Cerebellar cortex (tissue), 1 donor: ENCODE results near the gene OR2T8.

Experiments
- DNase-seq: peaks from one replicate; pipeline ENCODE4 v3.0.0-alpha.2; 2015; ENCODE audit warnings: low spot score

The OR2T8 gene, protein sequence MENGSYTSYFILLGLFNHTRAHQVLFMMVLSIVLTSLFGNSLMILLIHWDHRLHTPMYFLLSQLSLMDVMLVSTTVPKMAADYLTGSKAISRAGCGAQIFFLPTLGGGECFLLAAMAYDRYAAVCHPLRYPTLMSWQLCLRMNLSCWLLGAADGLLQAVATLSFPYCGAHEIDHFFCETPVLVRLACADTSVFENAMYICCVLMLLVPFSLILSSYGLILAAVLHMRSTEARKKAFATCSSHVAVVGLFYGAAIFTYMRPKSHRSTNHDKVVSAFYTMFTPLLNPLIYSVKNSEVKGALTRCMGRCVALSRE

DNA sequence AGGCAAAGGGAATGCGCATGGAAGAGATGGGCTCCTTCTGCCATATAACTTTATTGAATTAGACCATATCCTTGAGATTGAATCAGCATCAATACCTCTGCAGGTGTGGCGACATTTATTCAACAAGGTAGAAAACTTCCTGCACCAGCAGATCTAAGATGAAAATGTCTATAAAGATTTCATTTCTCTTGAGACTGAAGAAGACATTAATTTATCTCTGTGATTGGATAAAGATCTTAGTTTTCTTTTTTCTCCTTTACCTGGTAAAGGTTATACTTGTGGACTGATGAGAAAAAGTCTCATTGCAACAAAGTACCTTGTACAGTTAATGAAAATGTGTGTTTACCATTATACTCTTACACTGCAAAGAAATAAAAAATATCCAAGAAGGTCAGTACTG is at the start of gene OR2T8:
Gene OR2T8 (plus strand): TSS at position 301 of the 400 bp plus-strand sequence. CDS start 766 bp downstream, outside the sequence.
- DNase-seq = no peak

GRCh38 chr1:247883346-247883745 is 36.7 kb upstream of the OR2T8 start:
- no peak for DNase-seq

DNA sequence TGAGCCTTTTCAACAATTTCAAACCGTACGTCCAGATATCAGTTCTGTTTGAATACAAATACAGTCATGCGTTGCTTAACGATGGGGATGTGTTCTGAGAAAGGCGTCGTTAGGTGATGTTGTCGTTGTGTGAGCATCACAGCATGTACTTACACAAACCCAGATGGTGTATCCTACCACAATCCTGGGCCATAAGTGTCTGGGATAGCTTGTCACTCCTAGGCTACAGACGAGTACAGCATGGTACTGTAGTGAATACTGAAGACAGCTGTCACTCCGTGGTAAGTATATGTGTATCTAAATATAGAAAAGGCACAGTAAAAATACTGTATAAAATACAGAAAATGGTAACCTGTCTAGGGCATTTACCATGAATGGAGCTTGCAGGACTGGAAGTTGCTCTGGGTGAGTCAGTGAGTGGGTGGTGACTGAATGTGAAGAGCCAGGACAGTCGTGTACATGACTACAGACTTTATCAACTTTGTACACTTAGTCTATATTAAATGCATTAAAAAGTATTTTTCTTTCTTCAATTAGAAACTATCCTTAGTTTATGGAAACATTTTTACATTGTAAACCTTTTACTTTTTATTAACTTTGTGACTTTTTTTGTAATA is 35.1 kb upstream of the OR2T8 start:
- no peak for DNase-seq

- no peak for DNase-seq
Measured at GRCh38 chr1:247895163-247895637, 24.9 kb upstream of the OR2T8 start, which contains the start of gene OR2W3. TSS of gene OR2W3 (plus strand) at chr1:247895587. CDS start at chr1:247895587, 0 bp downstream.

DNA sequence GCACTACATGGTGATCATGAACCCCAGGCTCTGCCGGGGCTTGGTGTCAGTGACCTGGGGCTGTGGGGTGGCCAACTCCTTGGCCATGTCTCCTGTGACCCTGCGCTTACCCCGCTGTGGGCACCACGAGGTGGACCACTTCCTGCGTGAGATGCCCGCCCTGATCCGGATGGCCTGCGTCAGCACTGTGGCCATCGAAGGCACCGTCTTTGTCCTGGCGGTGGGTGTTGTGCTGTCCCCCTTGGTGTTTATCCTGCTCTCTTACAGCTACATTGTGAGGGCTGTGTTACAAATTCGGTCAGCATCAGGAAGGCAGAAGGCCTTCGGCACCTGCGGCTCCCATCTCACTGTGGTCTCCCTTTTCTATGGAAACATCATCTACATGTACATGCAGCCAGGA is 24.1 kb upstream of the OR2T8 start:
- DNase-seq = no peak

DNA sequence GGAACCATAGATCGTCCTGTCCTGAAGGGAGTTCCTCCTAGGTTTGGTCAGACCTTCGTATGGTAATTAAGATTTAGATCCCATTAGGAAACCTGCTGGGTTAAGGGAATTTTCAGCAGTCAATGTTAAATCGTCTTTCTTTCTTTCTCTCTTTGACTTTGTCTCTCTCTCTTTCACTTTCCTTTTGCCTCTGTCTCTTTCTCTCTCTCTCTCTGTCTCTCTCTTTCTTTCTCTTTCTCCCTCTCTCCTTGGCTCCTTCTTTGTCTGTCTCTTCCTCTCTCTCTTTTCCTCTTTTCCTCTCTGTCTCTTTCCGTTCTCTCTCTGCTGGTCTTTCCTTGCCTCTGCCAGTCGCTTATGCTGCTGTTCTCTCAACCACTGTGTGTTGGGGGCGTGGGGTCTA is 15.9 kb upstream of the OR2T8 start:
- DNase-seq = no peak

GRCh38 chr1:247905181-247905580 is 14.9 kb upstream of the OR2T8 start:
- DNase-seq = no peak

GRCh38 chr1:247905910-247906503 is 14.0 kb upstream of the OR2T8 start:
- DNase-seq = no peak

GRCh38 chr1:247906504-247907047 is 13.5 kb upstream of the OR2T8 start:
- no peak for DNase-seq

GRCh38 chr1:247908766-247909165 is 11.3 kb upstream of the OR2T8 start:
- DNase-seq = no peak

DNA sequence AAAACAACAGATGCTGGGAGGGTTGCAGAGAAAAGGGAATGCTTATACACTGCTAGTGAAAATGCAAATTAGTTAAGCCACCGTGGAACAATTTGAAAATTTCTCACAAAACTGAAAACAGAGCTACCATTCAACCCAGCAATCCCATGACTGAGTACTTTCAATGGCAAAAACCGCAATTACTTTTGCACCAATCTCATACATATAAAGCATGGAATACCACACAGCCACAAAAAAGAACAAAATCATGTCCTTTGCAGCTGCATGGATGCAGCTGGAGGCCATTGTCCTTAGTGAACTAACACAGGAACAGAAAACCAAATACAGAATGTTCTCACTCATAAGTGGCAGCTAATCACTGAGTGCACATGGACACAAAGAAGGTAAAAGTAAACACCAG is 6.3 kb upstream of the OR2T8 start:
- no peak for DNase-seq

DNA sequence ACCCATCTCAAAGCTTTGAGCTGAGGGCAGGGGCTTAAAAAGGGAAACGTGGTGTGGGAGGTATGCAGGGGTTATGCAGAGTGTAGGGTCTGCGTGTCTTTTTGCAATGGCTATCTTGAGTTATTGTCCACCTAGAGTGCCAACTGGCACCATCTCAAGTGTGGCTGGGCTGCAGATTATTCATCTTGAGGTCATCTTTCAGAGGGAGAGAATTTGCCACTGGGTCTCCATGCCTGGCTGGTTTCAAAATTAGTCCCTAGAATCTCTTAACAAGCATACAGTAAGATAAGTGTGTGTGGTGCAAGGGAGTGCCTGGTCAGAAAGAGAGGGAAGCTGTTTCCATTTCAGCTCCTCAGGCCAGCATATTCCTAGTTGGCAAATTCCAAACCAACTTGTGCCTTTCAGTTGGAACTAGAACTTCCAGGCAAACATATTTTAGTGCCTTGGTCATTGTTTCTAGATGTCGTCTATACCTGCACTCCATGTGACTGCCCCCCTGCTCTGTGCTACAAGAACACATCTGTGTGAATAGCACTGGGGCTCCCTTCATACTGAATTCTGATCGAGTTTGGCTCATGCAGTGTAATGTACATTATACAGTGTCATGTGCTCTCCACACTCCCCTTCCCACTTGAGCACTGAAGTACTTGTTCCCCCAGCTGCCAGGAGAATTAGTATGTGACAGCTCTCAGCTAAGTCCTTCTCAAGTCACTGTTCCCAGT is 5.0 kb upstream of the OR2T8 start:
- no peak for DNase-seq

DNA sequence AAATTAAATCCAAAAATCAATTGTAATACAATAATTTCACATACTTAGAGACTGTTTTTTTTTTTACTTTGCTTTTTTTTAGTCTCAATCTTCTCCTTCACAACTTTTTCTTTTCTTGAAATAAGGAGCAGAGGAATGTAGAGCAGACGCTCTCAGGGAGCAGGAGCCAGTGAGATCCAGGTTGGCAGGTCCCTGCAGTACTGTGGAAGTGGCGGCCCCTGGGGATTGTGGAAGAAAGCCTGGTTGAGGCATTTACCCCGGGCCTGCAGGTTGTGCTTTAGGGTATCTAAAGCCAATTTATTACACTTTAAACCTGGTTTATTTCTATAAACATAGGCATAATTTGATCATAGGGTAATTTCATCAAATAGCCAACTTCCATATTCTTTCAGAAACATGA is 3.9 kb downstream of the OR2T8 start:
- no peak for DNase-seq

DNA sequence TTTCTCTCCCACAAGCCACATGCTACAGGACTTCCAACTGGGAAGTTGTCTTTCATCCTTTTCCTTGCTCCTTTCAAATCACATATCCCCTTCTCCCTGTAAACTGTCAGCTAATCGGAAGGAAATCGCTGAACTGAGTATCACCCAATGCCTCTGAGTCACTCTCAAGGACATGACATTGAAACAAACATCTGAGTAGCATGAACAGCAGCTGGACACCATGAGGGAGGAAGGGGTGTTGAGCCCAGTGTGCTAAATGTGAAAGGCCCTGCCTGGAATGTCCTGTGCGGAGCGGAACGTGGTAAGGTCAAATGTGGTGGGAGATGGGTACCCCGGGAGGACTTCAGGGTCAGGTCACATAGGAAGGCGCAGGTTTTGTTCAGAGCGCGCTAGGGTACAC is 4.8 kb downstream of the OR2T8 start, which contains the start of gene OR2AJ1:
Gene OR2AJ1 (plus strand): TSS at position 22 of the 400 bp plus-strand sequence. CDS start 8,880 bp downstream, outside the sequence.
- DNase-seq = no peak

- DNase-seq = no peak
Measured at GRCh38 chr1:247933989-247934388, 13.9 kb downstream of the OR2T8 start.

DNA sequence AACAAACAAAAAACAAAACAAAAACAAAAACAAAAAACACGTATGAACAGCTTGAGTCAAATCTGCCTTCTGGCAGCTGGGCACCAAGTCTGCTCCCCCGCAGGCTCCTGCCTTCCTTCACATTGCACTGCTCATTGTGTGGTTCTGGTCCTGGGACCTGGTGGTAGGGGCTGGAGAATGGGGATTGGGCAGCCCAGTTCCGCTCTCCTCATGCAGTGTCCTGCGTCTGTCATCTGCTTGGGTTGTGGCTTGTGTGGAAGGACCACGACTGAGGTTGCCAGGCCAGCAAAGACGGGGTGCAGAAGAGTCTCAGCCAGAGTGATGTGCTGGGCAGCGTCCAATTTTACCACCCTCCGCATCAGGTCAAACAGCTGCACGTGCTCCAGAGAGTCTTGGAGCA is 15.7 kb downstream of the OR2T8 start:
- no peak for DNase-seq

DNA sequence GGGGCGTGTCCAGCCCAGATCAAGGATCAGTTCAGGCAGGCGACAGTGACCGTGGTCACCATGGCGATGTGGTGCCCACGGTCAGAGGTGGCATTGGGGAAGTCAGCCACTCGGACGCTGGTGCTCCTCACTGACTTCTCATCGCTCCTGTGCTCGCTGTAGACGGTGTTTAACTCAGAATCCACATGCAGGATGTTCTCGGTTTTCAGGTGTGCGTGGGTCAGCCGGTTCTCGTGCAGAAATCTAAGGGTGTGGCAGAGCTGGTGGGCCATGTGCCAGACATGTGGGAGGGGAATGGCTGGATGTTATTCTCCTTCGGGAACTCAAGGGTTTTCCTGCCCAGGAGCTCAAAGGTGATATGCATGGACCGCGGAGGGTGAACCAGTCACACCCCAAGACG is 16.4 kb downstream of the OR2T8 start:
- DNase-seq = no peak

- DNase-seq = peak; percentile 35
Measured at GRCh38 chr1:247936965-247937734, 17.1 kb downstream of the OR2T8 start.

DNA sequence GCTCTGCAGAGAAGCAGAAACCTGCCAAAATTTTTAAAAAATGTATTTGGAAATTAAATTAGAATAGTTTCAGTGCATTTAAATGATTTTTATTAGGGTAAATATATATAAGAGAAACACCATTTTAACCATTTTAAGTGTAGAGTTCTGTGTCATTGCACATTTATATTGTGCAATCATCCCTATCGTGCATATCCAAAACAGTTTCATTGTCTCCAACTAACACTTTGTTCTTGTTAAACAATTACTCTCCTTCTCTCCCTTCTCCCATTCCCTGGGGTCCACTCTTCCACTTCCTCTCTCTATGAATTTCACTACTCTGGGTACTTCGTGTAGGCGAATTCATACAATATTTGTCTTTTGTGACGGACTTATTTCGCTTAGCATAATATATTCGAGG is 22.6 kb downstream of the OR2T8 start:
- DNase-seq = no peak

DNA sequence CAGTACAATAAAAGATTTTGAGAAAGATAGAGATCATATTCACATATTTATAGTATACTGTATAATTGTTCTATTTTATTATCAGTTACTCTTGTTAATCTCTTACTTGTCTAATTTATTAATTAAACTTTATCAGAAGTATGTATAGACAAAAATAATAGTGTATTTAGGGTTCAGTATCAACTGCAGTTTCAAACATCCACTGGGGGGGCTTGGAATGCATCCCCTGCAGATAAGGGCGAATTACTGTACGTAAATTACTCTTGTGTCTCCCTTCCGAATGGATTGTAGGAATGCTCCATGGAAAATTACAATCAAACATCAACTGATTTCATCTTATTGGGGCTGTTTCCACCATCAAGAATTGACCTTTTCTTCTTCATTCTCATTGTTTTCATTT is 28.5 kb downstream of the OR2T8 start, which contains the start of gene OR2L8:
Gene OR2L8 (plus strand): TSS at position 301 of the 400 bp plus-strand sequence. CDS start 0 bp downstream, at position 301.
- DNase-seq = no peak

- DNase-seq = no peak
Measured at GRCh38 chr1:247953408-247953807, 33.4 kb downstream of the OR2T8 start.
